GM18499 (cell line): ENCODE measurements around the gene SULF2.

ENCODE experiments used
- ATAC-seq: cut with Tn5 transposase; IDR thresholded peaks from one replicate; pipeline ENCODE4 v1.9.1; 2021; ENCODE audit warnings: moderate number of reproducible peaks; ENCODE audit not compliant: insufficient read depth, unreplicated experiment

The SULF2 gene

GRCh38 chr20:47675190-47676142 is 109.8 kb downstream of the SULF2 start:
- ATAC-seq: no peak

GRCh38 chr20:47674686-47675085 is 110.6 kb downstream of the SULF2 start:
- no peak for ATAC-seq

GRCh38 chr20:47674145-47674544 is 111.1 kb downstream of the SULF2 start:
- ATAC-seq: no peak

- ATAC-seq: no peak
Observed at GRCh38 chr20:47673671-47673955, 111.7 kb downstream of the SULF2 start.

GRCh38 chr20:47672886-47673670 is 112.2 kb downstream of the SULF2 start:
- no peak for ATAC-seq

GRCh38 chr20:47672166-47672565 is 113.1 kb downstream of the SULF2 start:
- ATAC-seq: no peak

GRCh38 chr20:47670913-47671312 is 114.4 kb downstream of the SULF2 start:
- ATAC-seq: no peak

- ATAC-seq: no peak
Observed at GRCh38 chr20:47669927-47670890, 115.1 kb downstream of the SULF2 start.

- ATAC-seq: no peak
Observed at GRCh38 chr20:47669489-47669888, 115.8 kb downstream of the SULF2 start.

- no peak for ATAC-seq
Observed at GRCh38 chr20:47669152-47669425, 116.2 kb downstream of the SULF2 start.

GRCh38 chr20:47668313-47669151 is 116.7 kb downstream of the SULF2 start:
- no peak for ATAC-seq

GRCh38 chr20:47667531-47668312 is 117.6 kb downstream of the SULF2 start:
- ATAC-seq: no peak

- no peak for ATAC-seq
Observed at GRCh38 chr20:47667086-47667485, 118.2 kb downstream of the SULF2 start.

- no peak for ATAC-seq
Observed at GRCh38 chr20:47666304-47666703, 119.0 kb downstream of the SULF2 start.

- no peak for ATAC-seq
Observed at GRCh38 chr20:47665221-47665991, 119.9 kb downstream of the SULF2 start.

GRCh38 chr20:47664744-47665143 is 120.5 kb downstream of the SULF2 start:
- no peak for ATAC-seq

- no peak for ATAC-seq
Observed at GRCh38 chr20:47664068-47664437, 121.2 kb downstream of the SULF2 start.

- no peak for ATAC-seq
Observed at GRCh38 chr20:47663354-47664067, 121.8 kb downstream of the SULF2 start.
